GM12864 (cell line): Measurements from ENCODE around the gene DUOX2.
"Not testable (repeated sequence)": the region's sequence is repeated elsewhere in the genome, so short reads cannot be mapped to it uniquely, and the experiment has no call there.

Experiments
- DNase-seq: peaks from one replicate; pipeline ENCODE4 v3.0.0-alpha.2; 2011; ENCODE audit warnings: low read depth
- H3K4me3 ChIP-seq: 2 replicates; pipeline ENCODE4 v1.5.1; 2011; ENCODE audit warnings: mild to moderate bottlenecking, low read depth, low read length, control low read depth
- CTCF ChIP-seq: IDR thresholded peaks from 2 replicates; pipeline ENCODE4 v1.5.1; 2011; ENCODE audit warnings: low read depth, mild to moderate bottlenecking, moderate library complexity, low read length, control low read depth, inconsistent platforms; ENCODE audit errors: missing control alignments

DUOX2 gene

GRCh38 chr15:45084163-45084562 is 29.8 kb downstream of the DUOX2 start:
- no peak overlapping the region for H3K4me3 ChIP-seq
- no peak for TF ChIP-seq CTCF
- DNase-seq: no peak

GRCh38 chr15:45083223-45083622 is 30.7 kb downstream of the DUOX2 start:
- TF ChIP-seq CTCF: no peak
- H3K4me3 ChIP-seq: no peak overlapping the region
- DNase-seq: no peak

GRCh38 chr15:45082412-45082811 is 31.6 kb downstream of the DUOX2 start:
- H3K4me3 ChIP-seq, DNase-seq: not testable (repeated sequence)

- not testable (repeated sequence) for DNase-seq, H3K4me3 ChIP-seq
Measured at GRCh38 chr15:45080593-45080992, 33.4 kb downstream of the DUOX2 start.

- not testable (repeated sequence) for DNase-seq, H3K4me3 ChIP-seq
Measured at GRCh38 chr15:45079628-45080246, 34.2 kb downstream of the DUOX2 start.

- DNase-seq, H3K4me3 ChIP-seq: not testable (repeated sequence)
Measured at GRCh38 chr15:45079201-45079600, 34.8 kb downstream of the DUOX2 start.

GRCh38 chr15:45077391-45077790 is 36.6 kb downstream of the DUOX2 start:
- not testable (repeated sequence) for DNase-seq, H3K4me3 ChIP-seq

GRCh38 chr15:45075440-45076320 is 38.3 kb downstream of the DUOX2 start:
- H3K4me3 ChIP-seq, DNase-seq: not testable (repeated sequence)

GRCh38 chr15:45073602-45074001 is 40.4 kb downstream of the DUOX2 start:
- not testable (repeated sequence) for H3K4me3 ChIP-seq, DNase-seq

GRCh38 chr15:45069942-45070360 is 44.0 kb downstream of the DUOX2 start:
- H3K4me3 ChIP-seq, DNase-seq: not testable (repeated sequence)

- H3K4me3 ChIP-seq: no peak overlapping the region
- no peak for TF ChIP-seq CTCF
- no peak for DNase-seq
Measured at GRCh38 chr15:45064386-45064785, 49.6 kb downstream of the DUOX2 start.

- DNase-seq, H3K4me3 ChIP-seq: not testable (repeated sequence)
Measured at GRCh38 chr15:45062301-45062700, 51.7 kb downstream of the DUOX2 start.

- DNase-seq, H3K4me3 ChIP-seq: not testable (repeated sequence)
Measured at GRCh38 chr15:45058690-45059675, 55.0 kb downstream of the DUOX2 start.

GRCh38 chr15:45052676-45053075 is 61.3 kb downstream of the DUOX2 start:
- H3K4me3 ChIP-seq, DNase-seq: not testable (repeated sequence)
